OCI-LY3 (cell line): ENCODE data around the gene MED27.

Experiments
- CTCF ChIP-seq: fragments of 200-600, 300-600 bp; sonication (generic); IDR thresholded peaks from 2 replicates; pipeline ENCODE4 v1.5.1; 2014; ENCODE audit warnings: antibody characterized with exemption, low read length, low read depth
- EZH2phosphoT487 ChIP-seq: fragments of 200-600 bp; shearing (Covaris generic); IDR thresholded peaks from 2 replicates; pipeline ENCODE4 v1.6.1; 2018; ENCODE audit warnings: antibody characterized with exemption, mixed run types, low read depth

GRCh38 chr9:131891598-131891997 is 188.1 kb downstream of the MED27 start:
- no peak for TF ChIP-seq EZH2phosphoT487
- TF ChIP-seq CTCF, result no peak
